PC-3 (cell line): ENCODE data around the gene TBXAS1. TPM values are rescaled to one million over a fixed set of nuclear protein-coding genes. Genes with fewer than 3 reads are reported as not detected.
"Not testable (repeated sequence)": the region's sequence is repeated elsewhere in the genome, so short reads cannot be mapped to it uniquely, and the experiment has no call there.

Experiments used
- ATAC-seq: fragments of 200-7000 bp; cut with Tn5 transposase; 2 replicates; pipeline ENCODE4 v1.9.1; 2020; ENCODE audit warnings: mild to moderate bottlenecking, moderate library complexity
- BruUV-seq: library from RNA; stranded (reverse); fragments of 400-500 nt; replicated peaks from 2 replicates; lab custom pipeline; 2021; lab: Mats Ljungman, UMichigan
- CTCF ChIA-PET: fragments of 300-600 bp; sonication (Branson Sonifier 250); formaldehyde crosslinking; loops from one replicate; lab custom pipeline; 2022; ENCODE audit warnings: antibody characterized with exemption; lab: Charles Lee
- POLR2A ChIA-PET: fragments of 300-600 bp; sonication (Branson Sonifier 250); formaldehyde crosslinking; loops from one replicate; lab custom pipeline; 2022; ENCODE audit warnings: antibody characterized with exemption; ENCODE audit not compliant: unreplicated experiment; lab: Charles Lee
- DNase-seq: peaks from one replicate; pipeline ENCODE4 v3.0.0-alpha.2; 2015
- H2AFZ ChIP-seq: fragments of 300-600 bp; sonication (generic); 2 replicates; pipeline ENCODE4 v1.6.0; 2016; ENCODE audit warnings: antibody characterized with exemption, low read length
- H3F3A ChIP-seq: fragments of 300-600 bp; sonication (generic); one replicate; pipeline ENCODE4 v1.6.0; 2017; ENCODE audit warnings: antibody characterized with exemption, low read length, control low read depth, mild to moderate bottlenecking; ENCODE audit not compliant: unreplicated experiment
- H3K27ac ChIP-seq: fragments of 300-600 bp; sonication (generic); 2 replicates; pipeline ENCODE4 v1.5.1; 2016; ENCODE audit warnings: mild to moderate bottlenecking, low read length
- H3K27me3 ChIP-seq: fragments of 300-600 bp; sonication (generic); 2 replicates; pipeline ENCODE4 v1.6.1; 2016; ENCODE audit warnings: low read length, mixed read lengths
- H3K36me3 ChIP-seq: fragments of 300-600 bp; sonication (generic); 2 replicates; pipeline ENCODE4 v1.6.1; 2016; ENCODE audit warnings: low read depth, mixed run types, low read length, mixed read lengths
- H3K4me1 ChIP-seq: fragments of 300-600 bp; sonication (generic); 2 replicates; pipeline ENCODE4 v1.5.1; 2016; ENCODE audit warnings: low read length; ENCODE audit not compliant: insufficient read depth
- H3K4me2 ChIP-seq: fragments of 300-600 bp; sonication (generic); 2 replicates; pipeline ENCODE4 v1.6.0; 2016; ENCODE audit warnings: low read length
- H3K4me3 ChIP-seq: fragments of 300-600 bp; sonication (generic); 2 replicates; pipeline ENCODE4 v1.5.1; 2016; ENCODE audit warnings: mild to moderate bottlenecking, low read length, mixed read lengths
- H3K79me2 ChIP-seq: fragments of 300-600 bp; sonication (generic); 2 replicates; pipeline ENCODE4 v1.6.1; 2017; ENCODE audit warnings: low read length, mixed read lengths
- H3K9ac ChIP-seq: fragments of 300-600 bp; sonication (generic); 2 replicates; pipeline ENCODE4 v1.6.0; 2016; ENCODE audit warnings: mild to moderate bottlenecking, low read length
- H3K9me2 ChIP-seq: fragments of 300-600 bp; sonication (generic); replicated peaks from 2 replicates; pipeline ENCODE4 v1.6.1; 2016; ENCODE audit warnings: mixed run types, low read length, mixed read lengths
- H3K9me3 ChIP-seq: fragments of 300-600 bp; sonication (generic); 2 replicates; pipeline ENCODE4 v1.6.1; 2016; ENCODE audit warnings: low read length, mixed read lengths
- H4K20me1 ChIP-seq: fragments of 300-600 bp; sonication (generic); 2 replicates; pipeline ENCODE4 v1.6.1; 2016; ENCODE audit warnings: low read length, mixed read lengths
- CTCF ChIP-seq: fragments of 300-600 bp; sonication (generic); conservative IDR thresholded peaks from 2 replicates; pipeline ENCODE4 v1.5.1; 2017; ENCODE audit warnings: antibody characterized with exemption, low read depth, mild to moderate bottlenecking, low read length
- EZH2 ChIP-seq: fragments of 300-600 bp; sonication (generic); IDR thresholded peaks from one replicate; pipeline ENCODE4 v1.6.1; 2017; ENCODE audit warnings: antibody characterized with exemption, mild to moderate bottlenecking, low read length; ENCODE audit not compliant: unreplicated experiment
- EZH2phosphoT487 ChIP-seq: fragments of 300-600 bp; sonication (generic); IDR thresholded peaks from 2 replicates; pipeline ENCODE4 v1.6.1; 2018; ENCODE audit warnings: mild to moderate bottlenecking, antibody characterized with exemption, low read length, borderline replicate concordance
- intact Hi-C: fragments of 100-400 bp; cut with micrococcal nuclease; formaldehyde crosslinking; loops from 2 replicates; pipeline ENCODE4 v1.9.0; 2023
- total RNA-seq: library from RNA; depleted of rRNA; stranded (reverse); fragments of >200 nt; gene quantifications from 2 replicates; pipeline ENCODE4 v1.2.3, GENCODE V29; 2014

The TBXAS1 gene
- total RNA-seq, 1 experiment from 2014 or later, result 21.8 TPM

- POLR2A ChIA-PET, result no interaction called here
- H3K4me3 ChIP-seq, result no peak overlapping the region
These were observed 13.5 kb downstream of the TBXAS1 start for GRCh38 chr7:139842401-139843210.

GRCh38 chr7:139843211-139843537 is 14.1 kb downstream of the TBXAS1 start:
- H3K27ac ChIP-seq, H3F3A ChIP-seq, H3K4me1 ChIP-seq, H3K9me3 ChIP-seq, H3K27me3 ChIP-seq, POLR2A ChIA-PET, H3K36me3 ChIP-seq, H3K4me2 ChIP-seq, DNase-seq, H2AFZ ChIP-seq, H3K4me3 ChIP-seq, H4K20me1 ChIP-seq, BruUV-seq, intact Hi-C loops, CTCF ChIA-PET, ATAC-seq, H3K9ac ChIP-seq, H3K79me2 ChIP-seq, H3K9me2 ChIP-seq: not testable (repeated sequence)

More at GRCh38 chr7:139842401-139843210, 13.5 kb downstream of the TBXAS1 start:
- Histone ChIP-seq H3K9ac (no peak overlapping the region), H4K20me1 (no peaks in the 10 kb centered on the region), H3F3A (no peaks in the 10 kb centered on the region), H3K9me2 (no peaks in the 10 kb centered on the region), H3K4me2 (no peak overlapping the region), H3K36me3 (no peaks in the 10 kb centered on the region), H3K79me2 (no peaks in the 10 kb centered on the region), H3K27ac (no peak overlapping the region), H3K4me1 (no peaks in the 10 kb centered on the region), H3K9me3 (no peaks in the 10 kb centered on the region), H2AFZ (no peak overlapping the region), H3K27me3 (no peaks in the 10 kb centered on the region)
- TF ChIP-seq EZH2, result no peak
- no peak for TF ChIP-seq CTCF
- TF ChIP-seq EZH2phosphoT487, result no peak
- DNase-seq (no peak), ATAC-seq (no peak)
- BruUV-seq, result no TSS peak
- intact Hi-C loops, result no loop called here
- CTCF ChIA-PET, result no interaction called here

DNA sequence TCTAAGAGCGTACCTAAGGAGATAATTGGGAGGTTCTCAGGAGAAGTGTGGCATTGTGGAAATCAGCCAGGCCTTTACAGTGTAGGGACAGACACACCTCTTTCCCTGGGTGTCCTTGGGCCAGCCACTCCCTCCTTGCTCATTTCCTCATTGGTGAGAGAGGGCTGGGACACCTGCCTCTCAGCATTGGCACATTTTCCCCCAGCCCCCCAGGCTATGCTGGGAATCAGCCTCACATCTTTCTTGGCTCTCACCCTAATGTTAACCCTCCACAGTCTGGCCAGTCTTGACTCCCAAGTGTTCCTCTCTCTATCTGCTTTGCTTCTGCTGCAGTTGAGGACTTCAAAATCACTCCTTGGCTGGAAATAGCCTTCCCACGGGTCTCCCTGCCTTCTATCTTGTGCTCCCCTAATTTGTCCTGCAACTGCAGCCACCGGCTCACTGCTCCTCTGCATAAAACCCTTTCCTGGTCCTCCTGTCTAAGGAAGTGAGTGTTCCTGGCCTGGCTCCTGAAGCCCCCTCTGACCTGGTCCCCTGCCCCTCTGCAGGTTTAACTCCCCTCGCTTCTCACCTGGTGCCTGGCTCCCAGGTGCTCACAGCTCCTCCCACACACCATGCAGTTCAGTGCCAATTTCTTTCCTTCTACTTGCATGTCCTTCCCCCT is 15.8 kb downstream of the TBXAS1 start:
- no peak overlapping the region for H3K27ac ChIP-seq
- intact Hi-C loops, result no loop called here
- POLR2A ChIA-PET, result no interaction called here
- no peaks in the 10 kb centered on the region for H3K79me2 ChIP-seq
- H3K9me2 ChIP-seq, result no peaks in the 10 kb centered on the region
- H3K9ac ChIP-seq, result no peak overlapping the region
- H3K4me2 ChIP-seq, result no peak overlapping the region
- no peak overlapping the region for H3K4me3 ChIP-seq
- no peaks in the 10 kb centered on the region for H3K36me3 ChIP-seq
- H3K4me1 ChIP-seq, result no peaks in the 10 kb centered on the region
- no peaks in the 10 kb centered on the region for H4K20me1 ChIP-seq
- no peak for TF ChIP-seq EZH2
- no peak for TF ChIP-seq EZH2phosphoT487
- no peak for TF ChIP-seq CTCF
- H3K27me3 ChIP-seq, result no peaks in the 10 kb centered on the region
- DNase-seq, result peak; percentile 14
- no TSS peak for BruUV-seq
- peak; percentile 59 for ATAC-seq
- no peaks in the 10 kb centered on the region for H3K9me3 ChIP-seq
- CTCF ChIA-PET, result no interaction called here
- H2AFZ ChIP-seq, result no peak overlapping the region
- H3F3A ChIP-seq, result no peaks in the 10 kb centered on the region
